HL-60 (cell line): ENCODE data around the gene SLC24A2.
"Not testable (repeated sequence)": the region's sequence is repeated elsewhere in the genome, so short reads cannot be mapped to it uniquely, and the experiment has no call there.

ENCODE experiments used
- DNase-seq, 2 experiments: peaks; one replicate each; pipeline ENCODE4 v3.0.0-alpha.2; 2010 to 2020; ENCODE audit warnings: low read depth in 1 of 2, low spot score in 1 of 2
- H3K27ac ChIP-seq: fragments of 250-450 bp; sonication (Bioruptor Pico); replicated peaks from 2 replicates; pipeline ENCODE4 v1.5.1; 2020; ENCODE audit warnings: mild to moderate bottlenecking, moderate library complexity
- H3K27me3 ChIP-seq: fragments of 250-450 bp; sonication (Bioruptor Pico); 2 replicates; pipeline ENCODE4 v1.5.1; 2021; ENCODE audit warnings: mild to moderate bottlenecking, moderate library complexity; ENCODE audit not compliant: insufficient read depth, poor library complexity, severe bottlenecking
- H3K4me3 ChIP-seq: replicated peaks from 2 replicates; pipeline ENCODE4 v1.5.1; 2011; ENCODE audit warnings: mild to moderate bottlenecking, control low read depth, low read length; ENCODE audit not compliant: insufficient read depth
- GABPA ChIP-seq: IDR thresholded peaks from 2 replicates; pipeline ENCODE4 v1.6.1; 2012; ENCODE audit warnings: low read depth
- POLR2AphosphoS5 ChIP-seq: IDR thresholded peaks from 2 replicates; pipeline ENCODE4 v1.6.1; 2012; ENCODE audit warnings: low read depth
- SPI1 ChIP-seq: IDR thresholded peaks from 2 replicates; pipeline ENCODE4 v1.6.1; 2012; ENCODE audit warnings: low read depth, mild to moderate bottlenecking, borderline replicate concordance
- long read RNA-seq: library from polyadenylated mRNA; unstranded; transcript quantifications from one replicate; pipeline ENCODE4 v2.0.0, GENCODE V29; 2020
- TF ChIP-seq, protein P1 (sequence below): IDR thresholded peaks from 2 replicates; pipeline ENCODE4 v1.6.1; 2012; ENCODE audit warnings: low read depth; ENCODE audit not compliant: insufficient replicate concordance
- TF ChIP-seq, protein P2 (sequence below): IDR thresholded peaks from one replicate; pipeline ENCODE4 v1.5.1; 2011; ENCODE audit warnings: low read length, control low read depth, inconsistent platforms; ENCODE audit not compliant: insufficient read depth

Gene SLC24A2
- long read RNA-seq, result 0 reads

DNA sequence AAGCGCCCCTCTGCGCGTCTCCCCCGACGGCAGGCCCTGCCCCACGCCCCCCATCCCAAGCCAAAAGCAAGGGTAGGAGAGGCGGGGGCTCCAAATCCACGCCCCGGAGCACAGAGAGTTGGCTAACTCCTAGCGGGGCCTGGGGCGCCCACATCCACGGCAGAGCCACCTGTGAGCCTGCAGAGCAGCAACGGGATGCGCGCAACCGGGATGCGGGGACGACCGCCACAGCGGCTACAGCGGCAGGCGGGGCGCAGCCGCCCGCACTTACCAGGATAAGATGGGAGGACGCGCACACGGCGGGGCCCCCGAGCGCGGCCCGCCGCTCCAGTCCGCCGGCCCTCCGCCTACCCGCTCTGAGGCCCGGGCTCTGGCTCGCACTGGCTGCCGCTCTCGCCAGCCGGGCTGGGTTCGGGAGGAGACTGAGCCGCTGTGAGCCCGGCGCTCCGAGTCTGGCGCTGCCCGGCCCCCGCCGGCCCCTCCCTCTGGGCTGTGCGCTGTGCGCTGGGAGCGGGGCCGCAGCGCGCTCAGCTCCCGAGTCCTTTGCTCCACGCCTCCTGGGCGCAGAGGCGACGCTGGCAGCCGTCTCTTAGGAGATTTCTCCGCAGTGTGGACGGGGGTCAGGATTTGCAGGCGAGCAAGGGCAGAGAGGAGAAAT lies at the start of gene SLC24A2:
SLC24A2 (minus strand) TSS at position 424 of the 658 bp plus-strand sequence.
- TF ChIP-seq, protein P1, sequence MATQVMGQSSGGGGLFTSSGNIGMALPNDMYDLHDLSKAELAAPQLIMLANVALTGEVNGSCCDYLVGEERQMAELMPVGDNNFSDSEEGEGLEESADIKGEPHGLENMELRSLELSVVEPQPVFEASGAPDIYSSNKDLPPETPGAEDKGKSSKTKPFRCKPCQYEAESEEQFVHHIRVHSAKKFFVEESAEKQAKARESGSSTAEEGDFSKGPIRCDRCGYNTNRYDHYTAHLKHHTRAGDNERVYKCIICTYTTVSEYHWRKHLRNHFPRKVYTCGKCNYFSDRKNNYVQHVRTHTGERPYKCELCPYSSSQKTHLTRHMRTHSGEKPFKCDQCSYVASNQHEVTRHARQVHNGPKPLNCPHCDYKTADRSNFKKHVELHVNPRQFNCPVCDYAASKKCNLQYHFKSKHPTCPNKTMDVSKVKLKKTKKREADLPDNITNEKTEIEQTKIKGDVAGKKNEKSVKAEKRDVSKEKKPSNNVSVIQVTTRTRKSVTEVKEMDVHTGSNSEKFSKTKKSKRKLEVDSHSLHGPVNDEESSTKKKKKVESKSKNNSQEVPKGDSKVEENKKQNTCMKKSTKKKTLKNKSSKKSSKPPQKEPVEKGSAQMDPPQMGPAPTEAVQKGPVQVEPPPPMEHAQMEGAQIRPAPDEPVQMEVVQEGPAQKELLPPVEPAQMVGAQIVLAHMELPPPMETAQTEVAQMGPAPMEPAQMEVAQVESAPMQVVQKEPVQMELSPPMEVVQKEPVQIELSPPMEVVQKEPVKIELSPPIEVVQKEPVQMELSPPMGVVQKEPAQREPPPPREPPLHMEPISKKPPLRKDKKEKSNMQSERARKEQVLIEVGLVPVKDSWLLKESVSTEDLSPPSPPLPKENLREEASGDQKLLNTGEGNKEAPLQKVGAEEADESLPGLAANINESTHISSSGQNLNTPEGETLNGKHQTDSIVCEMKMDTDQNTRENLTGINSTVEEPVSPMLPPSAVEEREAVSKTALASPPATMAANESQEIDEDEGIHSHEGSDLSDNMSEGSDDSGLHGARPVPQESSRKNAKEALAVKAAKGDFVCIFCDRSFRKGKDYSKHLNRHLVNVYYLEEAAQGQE, result no peak
- TF ChIP-seq, protein P2, sequence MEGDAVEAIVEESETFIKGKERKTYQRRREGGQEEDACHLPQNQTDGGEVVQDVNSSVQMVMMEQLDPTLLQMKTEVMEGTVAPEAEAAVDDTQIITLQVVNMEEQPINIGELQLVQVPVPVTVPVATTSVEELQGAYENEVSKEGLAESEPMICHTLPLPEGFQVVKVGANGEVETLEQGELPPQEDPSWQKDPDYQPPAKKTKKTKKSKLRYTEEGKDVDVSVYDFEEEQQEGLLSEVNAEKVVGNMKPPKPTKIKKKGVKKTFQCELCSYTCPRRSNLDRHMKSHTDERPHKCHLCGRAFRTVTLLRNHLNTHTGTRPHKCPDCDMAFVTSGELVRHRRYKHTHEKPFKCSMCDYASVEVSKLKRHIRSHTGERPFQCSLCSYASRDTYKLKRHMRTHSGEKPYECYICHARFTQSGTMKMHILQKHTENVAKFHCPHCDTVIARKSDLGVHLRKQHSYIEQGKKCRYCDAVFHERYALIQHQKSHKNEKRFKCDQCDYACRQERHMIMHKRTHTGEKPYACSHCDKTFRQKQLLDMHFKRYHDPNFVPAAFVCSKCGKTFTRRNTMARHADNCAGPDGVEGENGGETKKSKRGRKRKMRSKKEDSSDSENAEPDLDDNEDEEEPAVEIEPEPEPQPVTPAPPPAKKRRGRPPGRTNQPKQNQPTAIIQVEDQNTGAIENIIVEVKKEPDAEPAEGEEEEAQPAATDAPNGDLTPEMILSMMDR, result no peak
- TF ChIP-seq POLR2AphosphoS5, result no peak
- Histone ChIP-seq H3K4me3 (no peak within 1 kb of the TSS), H3K27me3 (no peaks in the 10 kb centered on the region), H3K27ac (no peak within 1 kb of the TSS)
- DNase-seq, result no peak

DNA sequence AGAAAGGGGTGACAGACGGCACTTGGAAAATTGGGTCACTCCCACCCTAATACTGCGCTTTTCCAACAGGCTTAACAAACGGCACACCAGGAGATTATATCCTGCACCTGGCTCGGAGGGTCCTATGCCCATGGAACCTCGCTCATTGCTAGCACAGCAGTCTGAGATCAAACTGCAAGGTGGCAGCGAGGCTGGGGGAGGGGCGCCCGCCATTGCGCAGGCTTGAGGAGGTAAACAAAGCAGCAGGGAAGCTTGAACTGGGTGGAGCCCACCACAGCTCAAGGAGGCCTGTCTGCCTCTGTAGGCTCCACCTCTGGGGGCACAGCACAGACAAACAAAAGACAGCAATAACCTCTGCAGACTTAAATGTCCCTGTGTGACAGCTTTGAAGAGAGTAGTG lies 44.5 kb upstream of the SLC24A2 start:
- not testable (repeated sequence) for DNase-seq, H3K27ac ChIP-seq, H3K4me3 ChIP-seq, H3K27me3 ChIP-seq

GRCh38 chr9:19830796-19831195 lies 42.0 kb upstream of the SLC24A2 start:
- DNase-seq, result no peak
- no peak for TF ChIP-seq GABPA
- no peak for TF ChIP-seq POLR2AphosphoS5
- TF ChIP-seq, protein P2, result no peak
- TF ChIP-seq, protein P1, result no peak
- TF ChIP-seq SPI1, result no peak
- H3K4me3 ChIP-seq, result no peak overlapping the region

GRCh38 chr9:19828576-19829109 lies 39.8 kb upstream of the SLC24A2 start:
- Histone ChIP-seq H3K27ac (no peak overlapping the region), H3K4me3 (no peak overlapping the region), H3K27me3 (no peaks in the 10 kb centered on the region)
- TF ChIP-seq POLR2AphosphoS5 (no peak), GABPA (no peak), SPI1 (no peak)
- TF ChIP-seq, protein P1, result no peak
- TF ChIP-seq, protein P2, result no peak
- no peak for DNase-seq

More at GRCh38 chr9:19830796-19831195, 42.0 kb upstream of the SLC24A2 start:
- H3K27ac ChIP-seq, result no peak overlapping the region
- no peaks in the 10 kb centered on the region for H3K27me3 ChIP-seq
